ENCODE data around the gene ATP6V0E1.

GRCh38 chr5:172956228-172956627, 27.3 kb upstream of the ATP6V0E1 start:
- no peak for TF ChIP-seq CTCF (conservative IDR thresholded peaks at IDR 0.05; ENCODE audit: low read length)
- TF ChIP-seq EZH2phosphoT487 (IDR thresholded peaks at IDR 0.05; ENCODE audit: borderline replicate concordance), result no peak

All from Loucy (cell line).